HT-29 (cell line): ENCODE results near the gene FAAH. TPM values are rescaled to one million over a fixed set of nuclear protein-coding genes. Genes with fewer than 3 reads are reported as not detected.

ENCODE experiments used
- DNase-seq: peaks from one replicate; pipeline ENCODE4 v3.0.0-alpha.2; 2015; ENCODE audit warnings: low spot score
- total RNA-seq: library from RNA; depleted of rRNA; stranded (reverse); fragments of >200 nt; shearing (Covaris generic); gene quantifications from 2 replicates; pipeline ENCODE4 v1.2.3, GENCODE V29; 2014

FAAH gene
- total RNA-seq, 1 experiment from 2014 or later, result 53.2 TPM

DNA sequence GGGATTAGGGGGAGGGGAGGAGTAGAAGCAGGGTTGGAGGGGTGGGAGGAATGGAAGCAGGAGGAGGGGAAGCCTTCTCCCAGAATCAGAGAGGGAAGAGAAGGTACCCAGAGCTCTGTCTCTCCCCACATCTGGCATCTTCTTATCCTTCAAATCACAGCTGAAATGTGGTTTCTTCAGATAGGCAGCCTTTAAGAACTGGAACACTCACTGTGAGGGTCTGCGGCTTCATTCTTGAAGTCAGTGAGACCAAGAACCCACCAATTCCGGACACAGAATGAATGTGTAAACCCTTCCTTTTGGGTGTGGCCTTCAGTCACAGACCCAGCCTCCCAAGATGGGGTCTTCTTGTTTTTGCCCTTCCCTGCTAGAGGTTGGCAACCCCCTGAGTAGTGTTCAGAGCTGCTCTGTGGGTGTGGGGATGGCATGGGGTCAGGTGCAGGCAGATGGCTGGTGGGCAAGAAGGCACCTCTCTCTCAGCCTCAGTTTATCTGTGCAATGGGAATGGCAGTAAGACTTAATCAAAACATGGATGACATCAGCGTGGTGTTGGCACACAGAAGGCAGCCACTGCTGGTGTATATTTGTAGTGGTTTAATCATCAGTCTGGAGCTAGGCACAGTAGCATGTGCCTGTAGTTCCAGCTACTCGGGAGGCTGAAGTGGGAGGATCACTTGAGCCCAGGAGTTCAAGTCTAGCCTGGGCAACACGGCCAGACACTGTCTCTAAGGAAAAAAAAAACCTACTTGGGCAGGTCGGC lies 7.2 kb downstream of the FAAH start:
- DNase-seq, result no peak

DNA sequence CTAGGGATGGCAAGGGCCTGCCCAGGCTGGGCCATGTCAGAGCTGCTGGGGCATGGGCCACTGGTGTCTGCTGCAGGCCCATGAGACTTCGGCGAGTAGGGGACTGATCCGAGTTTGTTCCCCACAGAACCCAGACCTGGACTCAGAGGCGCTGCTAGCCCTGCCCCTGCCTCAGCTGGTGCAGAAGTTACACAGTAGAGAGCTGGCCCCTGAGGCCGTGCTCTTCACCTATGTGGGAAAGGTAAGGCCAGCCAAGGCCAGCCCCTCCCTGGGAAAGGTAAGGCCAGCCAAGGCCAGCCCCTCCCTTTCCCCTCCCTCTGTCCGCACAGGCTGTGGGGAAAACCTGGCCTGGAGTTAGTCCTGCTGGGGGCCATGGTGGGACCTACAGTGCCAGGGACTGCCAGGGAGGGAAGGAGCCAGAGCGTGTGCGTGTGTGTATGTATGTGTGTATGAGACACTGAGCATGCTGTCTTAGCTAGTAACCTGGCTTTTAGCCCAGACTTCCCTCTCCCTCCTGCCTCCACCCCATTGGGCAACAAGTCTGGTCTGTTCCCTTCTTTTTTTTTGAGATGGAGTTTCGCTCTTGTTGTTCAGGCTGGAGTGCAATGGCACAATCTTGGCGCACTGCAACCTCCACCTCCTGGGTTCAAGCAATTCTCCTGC lies 8.0 kb downstream of the FAAH start:
- DNase-seq, result peak; percentile 93

DNA sequence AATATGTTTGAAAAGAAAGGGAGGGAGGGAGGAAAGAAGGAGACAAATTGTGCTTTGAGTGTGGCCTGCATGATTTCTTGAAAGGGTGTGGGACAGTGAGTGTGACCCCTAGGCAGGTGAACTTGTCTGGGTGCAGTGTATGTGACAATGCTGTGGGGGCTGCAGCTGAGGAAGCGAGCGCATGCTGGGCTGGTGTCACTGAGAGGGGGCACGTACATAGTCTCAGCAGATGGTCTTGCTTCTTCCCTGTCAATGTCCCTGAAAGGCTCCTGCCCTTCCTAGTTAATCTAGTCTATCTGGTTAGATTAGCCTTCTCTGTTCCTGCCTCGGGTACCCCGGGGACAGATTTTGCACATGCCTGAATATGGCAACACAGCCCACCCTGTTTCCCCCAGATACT lies 9.8 kb downstream of the FAAH start:
- no peak for DNase-seq

DNA sequence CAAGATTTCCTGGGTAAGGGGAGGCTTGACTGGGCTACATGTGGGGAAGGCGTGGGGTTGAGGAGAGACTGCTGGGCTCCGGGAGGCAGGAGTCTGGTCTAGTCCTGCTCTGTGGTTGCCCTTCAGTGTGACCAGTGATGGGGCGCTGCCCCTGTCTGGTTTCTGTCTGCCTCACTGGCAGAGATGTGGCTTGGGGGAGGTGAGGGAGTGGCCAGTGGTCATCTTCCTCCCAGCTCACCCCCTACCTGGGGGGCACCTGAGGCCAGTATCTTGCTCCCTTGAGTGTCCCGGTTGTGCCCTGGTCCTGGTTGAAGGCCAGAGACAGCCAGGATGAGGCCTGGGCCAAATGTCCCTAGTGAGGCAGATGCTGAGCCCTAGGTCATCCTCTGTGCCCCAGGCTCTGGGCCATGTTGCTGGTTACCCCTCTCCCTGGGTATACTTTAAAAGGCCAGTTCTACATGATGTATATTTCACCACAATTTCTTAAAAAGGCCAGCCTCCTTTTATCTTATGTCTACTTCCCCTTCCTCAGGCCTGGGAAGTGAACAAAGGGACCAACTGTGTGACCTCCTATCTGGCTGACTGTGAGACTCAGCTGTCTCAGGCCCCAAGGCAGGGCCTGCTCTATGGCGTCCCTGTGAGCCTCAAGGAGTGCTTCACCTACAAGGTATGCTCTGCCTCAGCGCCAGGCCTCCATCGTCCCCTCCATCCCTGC lies 10.5 kb downstream of the FAAH start:
- no peak for DNase-seq

DNA sequence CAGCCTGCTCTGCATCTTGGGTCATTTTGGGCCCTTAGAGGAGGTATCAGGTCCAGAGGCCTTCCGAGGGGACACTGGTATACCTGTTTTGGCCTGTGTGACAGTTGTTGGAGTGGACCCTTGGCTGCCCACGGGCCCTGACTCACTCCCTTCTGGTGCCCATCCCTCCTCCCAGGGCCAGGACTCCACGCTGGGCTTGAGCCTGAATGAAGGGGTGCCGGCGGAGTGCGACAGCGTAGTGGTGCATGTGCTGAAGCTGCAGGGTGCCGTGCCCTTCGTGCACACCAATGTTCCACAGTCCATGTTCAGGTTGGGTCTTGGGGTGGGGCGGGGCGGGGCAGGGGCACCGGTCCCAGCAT lies 11.1 kb downstream of the FAAH start:
- no peak for DNase-seq

DNA sequence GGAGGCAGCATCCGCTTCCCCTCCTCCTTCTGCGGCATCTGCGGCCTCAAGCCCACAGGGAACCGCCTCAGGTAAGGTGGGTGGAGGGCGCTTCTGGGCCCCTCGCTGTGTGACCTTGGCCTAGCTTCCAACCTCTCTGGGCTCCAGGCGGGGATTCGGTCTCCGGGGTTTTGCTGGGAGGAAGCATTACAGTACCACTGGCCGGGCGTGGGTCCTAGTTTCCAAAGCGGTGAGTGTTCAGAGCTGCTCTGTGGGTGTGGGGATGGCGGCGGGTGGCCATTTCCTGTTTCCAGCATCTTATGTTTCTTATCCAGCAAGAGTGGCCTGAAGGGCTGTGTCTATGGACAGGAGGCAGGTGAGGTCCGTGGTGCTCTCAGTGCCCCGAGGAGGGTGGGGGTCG lies 11.6 kb downstream of the FAAH start:
- DNase-seq, result no peak

DNA sequence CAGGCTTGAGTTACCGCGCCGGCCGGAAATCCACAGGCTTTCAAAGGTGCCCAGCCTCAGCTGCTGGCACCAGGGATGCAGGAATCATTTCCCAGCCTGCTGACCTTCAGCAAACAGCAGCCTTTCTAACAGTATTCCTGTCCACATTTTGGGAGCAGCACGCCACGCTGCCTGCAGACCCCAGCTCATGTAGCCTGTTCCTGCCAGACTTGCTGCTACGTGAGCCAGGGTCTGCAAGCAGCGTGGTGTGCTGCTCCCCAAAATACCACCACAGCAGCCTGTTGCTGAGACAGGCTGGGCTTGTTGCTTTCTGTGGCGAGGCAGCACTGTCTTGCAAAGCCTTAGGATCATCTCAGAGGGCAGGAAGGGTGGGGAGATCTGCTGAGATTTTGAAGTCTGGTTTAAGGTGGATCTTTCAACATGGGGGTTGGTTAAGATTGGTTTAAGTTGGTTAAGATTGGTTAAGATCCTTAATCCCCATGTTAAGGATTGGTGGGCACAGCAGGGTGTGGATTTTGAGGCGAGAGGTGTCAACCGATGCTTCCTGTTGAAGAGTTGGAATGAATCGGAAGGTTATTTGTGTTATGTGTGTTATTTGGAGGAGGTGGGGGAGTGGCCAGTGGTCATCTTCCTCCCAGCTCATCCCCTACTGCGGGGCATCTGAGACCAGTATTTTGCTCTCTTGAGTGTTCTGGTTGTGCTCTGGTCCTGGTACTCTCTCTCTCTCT lies 12.9 kb downstream of the FAAH start:
- no peak for DNase-seq

DNA sequence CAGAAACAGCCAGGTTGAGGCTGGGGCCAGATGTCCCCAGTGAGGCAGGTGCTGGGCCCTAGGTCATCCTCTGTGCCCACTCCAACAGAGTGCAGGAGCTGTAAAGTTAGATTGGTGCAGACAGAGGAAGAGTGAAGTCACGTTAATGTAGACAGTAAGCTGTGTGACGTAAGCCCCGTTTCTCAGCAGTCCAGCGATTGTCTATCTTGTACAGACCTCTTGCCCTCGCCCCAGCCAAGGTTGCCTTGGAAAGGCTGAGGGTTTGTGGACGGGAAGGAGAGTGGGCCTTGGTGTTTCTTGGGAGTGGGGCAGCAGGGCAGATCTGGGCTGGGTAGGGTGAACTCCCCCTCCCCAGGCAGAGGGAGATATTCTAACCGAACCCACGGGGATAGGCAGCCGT lies 13.5 kb downstream of the FAAH start:
- no peak for DNase-seq

DNA sequence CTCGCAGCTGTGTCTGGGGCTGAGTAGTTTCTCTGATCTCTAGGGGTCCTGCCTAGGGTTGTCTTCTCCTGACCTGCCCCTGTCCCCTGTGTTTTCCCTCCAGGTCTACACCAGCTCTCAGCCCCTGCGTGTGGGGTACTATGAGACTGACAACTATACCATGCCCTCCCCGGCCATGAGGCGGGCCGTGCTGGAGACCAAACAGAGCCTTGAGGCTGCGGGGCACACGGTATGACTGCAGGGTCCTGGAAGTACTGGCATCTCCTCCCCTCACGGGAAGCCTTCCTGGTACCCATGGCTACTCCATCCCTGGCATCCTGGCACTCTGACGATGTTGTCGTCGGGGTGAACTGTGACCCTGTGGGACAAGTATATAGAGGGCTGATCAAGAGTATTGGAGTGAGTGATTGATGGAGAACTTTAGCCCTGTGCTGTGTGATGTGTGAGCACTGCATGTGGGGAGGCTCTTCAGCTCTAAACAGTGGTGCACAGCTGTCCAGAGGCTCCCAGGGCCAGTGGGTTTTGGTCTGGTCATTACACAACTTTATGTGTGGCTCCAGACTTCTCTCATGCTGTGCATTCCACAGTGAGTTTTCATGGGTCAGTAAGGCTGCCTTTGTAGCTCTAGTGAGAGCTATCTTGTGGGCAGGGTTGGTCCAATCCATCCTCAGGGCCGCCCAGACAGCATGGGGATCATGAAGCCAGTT lies 14.4 kb downstream of the FAAH start:
- no peak for DNase-seq

DNA sequence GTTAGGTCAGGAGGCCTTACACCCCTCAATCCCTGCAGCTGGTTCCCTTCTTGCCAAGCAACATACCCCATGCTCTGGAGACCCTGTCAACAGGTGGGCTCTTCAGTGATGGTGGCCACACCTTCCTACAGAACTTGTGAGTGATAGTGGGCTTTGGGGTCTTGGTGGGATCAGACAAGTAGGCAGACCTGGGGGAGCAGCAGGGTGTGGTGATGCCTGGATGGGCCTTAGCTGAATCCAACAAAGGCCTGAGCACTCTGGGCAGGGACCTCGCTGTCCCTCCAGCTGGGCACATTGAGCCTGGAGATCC lies 14.9 kb downstream of the FAAH start:
- DNase-seq, result no peak

DNA sequence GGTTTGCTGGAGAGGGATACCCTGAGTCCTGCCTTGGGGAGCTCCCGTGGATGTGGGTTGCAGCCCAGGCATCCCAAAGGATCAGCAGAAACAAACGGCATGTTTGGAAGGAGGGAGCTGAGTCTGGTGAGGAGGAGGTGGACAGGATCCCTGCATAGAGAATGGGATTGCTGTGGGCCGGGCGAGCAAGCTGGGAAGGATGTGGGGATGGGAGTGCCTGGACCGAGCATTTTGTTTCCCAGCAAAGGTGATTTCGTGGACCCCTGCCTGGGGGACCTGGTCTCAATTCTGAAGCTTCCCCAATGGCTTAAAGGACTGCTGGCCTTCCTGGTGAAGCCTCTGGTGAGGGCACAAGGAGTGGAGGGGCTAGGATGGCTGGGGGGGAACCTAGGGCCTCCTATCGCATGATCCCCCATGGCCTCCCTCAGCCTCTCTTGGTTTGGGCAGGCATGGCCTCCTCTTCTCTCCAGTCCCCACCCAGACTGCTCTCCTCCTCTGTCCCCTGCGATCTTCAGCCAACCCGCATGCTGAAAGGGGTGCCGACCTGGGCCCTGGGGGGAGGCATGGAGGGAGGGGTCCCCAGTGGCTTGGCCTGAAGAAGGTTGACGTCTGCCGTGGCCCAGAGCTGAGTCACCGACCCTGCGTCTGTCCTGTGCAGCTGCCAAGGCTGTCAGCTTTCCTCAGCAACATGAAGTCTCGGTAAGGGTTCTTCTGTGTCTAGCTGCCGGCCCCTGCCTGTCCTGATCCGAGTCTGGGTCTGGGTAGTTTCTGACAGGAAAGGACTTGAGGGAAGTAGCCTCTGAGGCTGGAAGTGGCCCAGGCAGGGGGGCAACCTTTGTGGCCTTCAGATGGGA lies 16.3 kb downstream of the FAAH start:
- no peak for DNase-seq

DNA sequence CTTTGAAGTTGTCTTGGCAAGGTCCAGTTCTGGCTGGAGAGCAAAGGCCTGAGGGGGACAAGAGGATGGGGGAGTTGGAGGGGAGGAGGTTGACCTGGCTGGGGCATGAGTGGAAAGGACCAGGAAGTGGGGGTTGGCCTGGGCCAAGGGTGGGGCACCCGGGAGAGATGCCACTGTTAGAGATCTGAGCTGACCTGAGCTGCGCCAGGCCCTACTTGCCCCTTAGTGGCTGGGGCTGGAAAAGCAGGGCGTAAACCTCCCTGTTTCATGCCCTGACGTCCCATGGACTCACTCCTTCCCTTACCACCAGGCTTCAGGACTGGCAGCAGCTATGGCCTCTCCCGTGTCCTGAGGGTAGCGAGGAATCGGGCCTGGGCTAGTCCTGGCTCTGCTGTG lies 16.9 kb downstream of the FAAH start:
- no peak for DNase-seq

DNA sequence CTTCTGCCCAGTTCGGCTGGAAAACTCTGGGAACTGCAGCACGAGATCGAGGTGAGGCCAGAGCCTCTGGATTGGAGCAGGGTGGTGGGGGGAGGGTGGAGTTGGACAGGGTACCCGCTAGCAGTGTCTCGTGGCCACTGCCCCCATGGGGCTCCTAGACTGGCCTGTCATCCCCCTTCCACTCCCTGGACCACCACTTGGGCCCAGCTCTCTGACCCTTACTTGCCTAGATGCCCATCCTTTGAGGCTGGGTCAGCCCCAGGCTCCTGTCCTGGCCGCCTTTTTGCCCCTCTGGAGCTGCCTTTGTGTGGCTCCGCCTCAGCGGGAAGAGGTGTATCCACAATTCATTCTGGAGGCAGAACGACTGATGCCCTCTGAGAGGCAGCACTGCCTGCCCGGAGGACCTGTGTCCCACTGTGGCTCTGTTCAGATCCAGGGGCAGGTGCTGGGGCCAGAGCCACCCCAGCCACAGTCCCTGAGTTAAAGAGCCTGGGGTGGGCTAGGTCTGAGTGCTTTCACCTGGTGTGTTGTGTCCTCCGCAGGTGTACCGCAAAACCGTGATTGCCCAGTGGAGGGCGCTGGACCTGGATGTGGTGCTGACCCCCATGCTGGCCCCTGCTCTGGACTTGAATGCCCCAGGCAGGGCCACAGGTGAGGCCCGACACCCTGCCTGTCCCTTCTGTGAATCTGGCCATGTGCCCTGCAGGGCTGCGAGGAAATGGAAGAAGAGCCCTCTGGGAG lies 17.7 kb downstream of the FAAH start:
- peak; percentile 16 for DNase-seq

DNA sequence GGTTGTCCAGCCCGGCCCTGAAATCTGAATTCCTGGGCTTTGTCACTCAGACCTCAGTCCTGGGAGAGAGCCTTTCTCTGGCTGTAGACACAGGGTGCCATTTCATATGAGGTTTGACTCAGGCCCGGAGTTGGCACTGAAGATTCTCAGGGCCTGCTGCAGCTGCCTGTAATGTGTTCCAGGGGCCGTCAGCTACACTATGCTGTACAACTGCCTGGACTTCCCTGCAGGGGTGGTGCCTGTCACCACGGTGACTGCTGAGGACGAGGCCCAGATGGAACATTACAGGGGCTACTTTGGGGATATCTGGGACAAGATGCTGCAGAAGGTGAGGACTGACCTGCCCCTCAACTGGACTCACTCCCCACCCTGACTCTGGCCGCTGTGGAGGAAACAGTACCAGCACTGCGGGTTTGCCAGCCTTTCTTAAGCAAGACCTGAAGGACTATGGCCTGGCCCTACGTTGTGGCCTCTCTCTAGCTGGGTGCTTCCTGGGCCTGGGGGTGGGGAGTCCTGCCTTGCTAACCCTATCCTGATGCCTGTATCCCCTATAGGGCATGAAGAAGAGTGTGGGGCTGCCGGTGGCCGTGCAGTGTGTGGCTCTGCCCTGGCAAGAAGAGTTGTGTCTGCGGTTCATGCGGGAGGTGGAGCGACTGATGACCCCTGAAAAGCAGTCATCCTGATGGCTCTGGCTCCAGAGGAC lies 18.9 kb downstream of the FAAH start:
- no peak for DNase-seq

DNA sequence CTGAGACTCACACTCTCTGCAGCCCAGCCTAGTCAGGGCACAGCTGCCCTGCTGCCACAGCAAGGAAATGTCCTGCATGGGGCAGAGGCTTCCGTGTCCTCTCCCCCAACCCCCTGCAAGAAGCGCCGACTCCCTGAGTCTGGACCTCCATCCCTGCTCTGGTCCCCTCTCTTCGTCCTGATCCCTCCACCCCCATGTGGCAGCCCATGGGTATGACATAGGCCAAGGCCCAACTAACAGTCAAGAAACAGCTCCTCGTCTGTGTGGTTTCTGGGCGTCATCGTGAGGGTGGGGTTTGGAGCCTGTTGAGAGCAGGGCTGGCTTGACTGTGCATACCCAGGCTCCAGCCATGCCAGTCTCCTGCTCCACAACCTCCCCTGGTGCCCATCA lies 19.5 kb downstream of the FAAH start:
- DNase-seq, result peak; percentile 16

DNA sequence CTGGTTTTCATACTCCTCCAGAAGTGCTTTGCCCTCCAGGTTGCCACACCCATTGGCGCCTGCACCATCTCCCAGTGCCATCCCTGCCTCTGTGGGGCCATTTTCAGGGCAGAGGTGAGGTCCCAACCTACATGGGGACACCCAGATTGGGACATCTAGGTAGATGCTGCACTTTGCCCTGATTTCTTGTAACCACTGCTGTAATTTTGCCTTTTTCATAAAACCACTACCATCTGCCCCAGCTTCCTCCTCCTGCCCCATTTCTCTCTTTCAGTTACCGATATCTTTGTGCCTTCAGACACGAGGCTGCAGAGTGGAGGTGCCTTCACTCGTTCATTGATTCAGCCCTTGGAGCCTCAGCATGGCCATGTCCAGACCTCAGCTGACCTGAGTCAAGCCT lies 21.4 kb downstream of the FAAH start:
- DNase-seq, result no peak

DNA sequence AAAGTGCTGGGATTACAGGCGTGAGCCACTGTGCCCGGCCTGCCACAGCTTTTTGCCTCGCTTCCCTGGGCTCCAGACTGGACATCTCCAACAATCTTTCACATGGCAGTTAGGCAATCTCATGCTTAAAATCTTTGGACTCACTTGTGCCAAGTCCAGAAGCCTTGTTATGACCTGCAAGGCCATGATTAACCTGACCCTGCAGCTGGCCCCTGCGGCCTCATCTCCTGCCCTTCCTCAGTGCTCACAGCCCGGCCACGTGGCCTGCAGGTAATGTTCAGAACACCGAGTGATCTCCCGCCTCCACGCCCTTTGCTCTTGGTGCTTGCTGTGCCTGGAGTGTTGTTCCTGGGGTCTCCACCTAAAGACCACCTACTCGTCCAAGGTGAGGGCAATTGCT lies 24.9 kb downstream of the FAAH start:
- DNase-seq, result no peak

DNA sequence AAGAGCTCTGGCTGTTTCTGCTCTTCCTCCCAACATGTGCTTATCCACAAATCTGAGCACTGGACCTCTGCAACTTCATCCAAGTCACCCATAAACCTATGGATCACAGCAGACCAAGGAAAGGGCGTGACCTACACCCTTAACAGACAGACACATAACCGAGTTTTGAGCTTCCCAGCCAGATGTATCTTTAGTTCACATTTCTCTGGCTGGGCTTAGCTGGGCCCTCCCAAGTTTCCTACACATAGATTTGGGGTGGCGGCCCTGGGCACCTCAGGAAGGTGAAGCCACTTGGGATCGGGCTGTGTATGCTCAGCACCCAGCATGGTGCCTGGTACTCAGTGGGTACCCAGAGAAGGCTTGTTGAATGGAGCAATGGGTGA lies 26.4 kb downstream of the FAAH start:
- DNase-seq, result no peak

DNA sequence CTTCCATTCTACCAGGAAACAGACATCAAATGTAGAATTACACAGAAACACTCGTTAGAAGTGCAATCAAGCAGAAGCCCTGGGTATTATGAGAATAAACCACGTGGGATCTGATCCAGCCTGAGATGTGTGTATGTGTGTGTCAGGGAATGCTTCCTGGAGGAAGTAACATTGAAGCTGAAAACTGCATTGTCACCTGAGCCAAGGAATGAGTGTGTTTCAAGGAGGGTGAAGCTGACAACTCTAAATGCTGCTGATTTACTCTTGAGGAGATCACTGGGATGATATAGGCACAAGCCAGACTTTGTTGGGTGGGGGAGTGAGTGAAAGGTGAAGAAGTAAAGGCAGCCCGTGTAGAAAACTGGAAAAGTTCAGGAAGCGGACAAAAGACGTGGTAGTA lies 27.6 kb downstream of the FAAH start:
- no peak for DNase-seq
